HG02981 (cell line): Measurements from ENCODE around the gene PTPN12.
"Not testable (repeated sequence)": the region's sequence is repeated elsewhere in the genome, so short reads cannot be mapped to it uniquely, and the experiment has no call there.

Experiments used
- ATAC-seq: cut with Tn5 transposase; IDR thresholded peaks from one replicate; pipeline ENCODE4 v1.9.1; 2021; ENCODE audit warnings: mild to moderate bottlenecking, moderate library complexity; ENCODE audit not compliant: unreplicated experiment

Gene PTPN12

DNA sequence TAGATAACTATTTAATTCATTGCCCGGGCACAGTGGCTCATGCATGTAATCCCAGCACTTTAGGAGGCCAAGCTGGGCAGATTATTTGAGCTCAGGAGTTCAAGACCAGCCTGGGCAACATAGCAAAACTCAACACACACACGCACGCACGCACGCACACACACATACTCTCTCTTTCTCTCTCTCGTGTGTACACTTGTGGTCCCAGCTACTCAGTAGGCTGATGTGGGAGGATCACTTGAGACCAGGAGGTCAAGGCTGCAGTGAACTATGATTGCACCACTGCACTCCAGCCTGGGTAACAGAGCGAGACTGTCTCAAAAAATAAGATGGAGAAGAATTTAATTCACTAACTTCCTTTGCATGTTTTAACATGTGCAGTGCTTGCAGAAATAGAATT lies 38.1 kb downstream of the PTPN12 start:
- ATAC-seq: no peak

DNA sequence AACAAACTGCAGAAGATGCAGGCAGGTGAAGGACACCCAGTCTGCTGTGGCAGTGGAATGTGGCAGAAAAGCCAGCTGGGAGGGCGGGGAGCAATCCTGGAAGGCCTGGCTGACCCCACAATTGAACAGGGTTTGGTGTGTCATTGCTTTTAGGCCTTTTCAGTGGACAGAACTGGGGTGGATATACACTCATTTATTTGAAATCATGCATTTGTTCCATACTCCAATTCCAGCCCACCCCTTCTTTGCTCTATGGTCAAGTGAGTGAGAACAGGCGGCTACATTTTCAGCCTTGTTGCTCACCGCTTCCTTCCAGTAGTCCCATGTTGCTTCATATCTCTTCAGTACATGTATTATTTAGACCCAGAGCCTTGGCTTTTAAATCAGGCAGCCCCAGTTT lies 39.8 kb downstream of the PTPN12 start:
- no peak for ATAC-seq

DNA sequence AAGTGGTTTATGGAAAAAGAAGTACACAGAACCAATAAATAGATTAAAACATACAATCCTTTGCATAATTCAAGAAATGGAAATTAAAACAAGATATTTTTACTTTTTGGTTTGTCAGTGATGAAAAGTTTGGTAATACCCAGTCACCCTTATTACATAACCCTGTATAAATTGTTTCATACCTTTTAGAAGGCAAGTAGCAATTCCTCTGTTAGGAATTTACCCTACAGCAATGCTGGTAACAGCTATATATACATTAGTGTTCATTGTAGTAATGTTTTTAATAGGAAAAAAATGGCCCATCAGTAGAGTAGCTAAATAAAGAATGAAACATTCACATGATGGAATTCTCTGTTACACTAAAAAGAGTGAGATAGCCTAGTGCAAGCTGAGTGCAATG lies 42.7 kb downstream of the PTPN12 start:
- no peak for ATAC-seq

DNA sequence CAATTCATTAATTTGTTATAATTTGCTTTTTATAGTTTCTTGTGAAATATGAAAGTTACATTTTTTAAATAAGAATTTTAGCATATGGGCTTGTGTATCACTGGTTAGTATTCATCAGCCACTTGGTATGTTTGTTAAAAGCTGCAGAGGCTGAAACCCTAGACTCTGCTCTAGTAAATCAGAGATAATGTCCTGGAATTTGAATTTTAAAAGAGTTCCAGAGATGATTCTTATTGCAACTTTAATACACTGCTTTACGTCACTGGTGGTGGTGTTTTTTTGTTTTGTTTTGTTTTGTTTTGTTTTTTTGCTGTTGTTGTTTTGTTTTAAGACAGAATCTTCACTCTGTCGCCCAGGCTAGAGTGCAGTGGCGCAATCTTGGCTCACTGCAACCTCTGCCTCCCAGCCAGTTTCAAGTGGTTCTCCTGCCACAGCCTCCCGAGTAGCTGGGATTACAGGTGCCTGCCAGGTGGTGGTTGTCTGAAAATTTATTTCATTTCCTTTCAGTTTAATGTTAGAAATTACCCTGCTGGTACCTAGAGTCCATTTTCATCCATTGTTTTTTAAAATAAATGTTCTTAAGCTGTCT lies 43.8 kb downstream of the PTPN12 start:
- no peak for ATAC-seq

DNA sequence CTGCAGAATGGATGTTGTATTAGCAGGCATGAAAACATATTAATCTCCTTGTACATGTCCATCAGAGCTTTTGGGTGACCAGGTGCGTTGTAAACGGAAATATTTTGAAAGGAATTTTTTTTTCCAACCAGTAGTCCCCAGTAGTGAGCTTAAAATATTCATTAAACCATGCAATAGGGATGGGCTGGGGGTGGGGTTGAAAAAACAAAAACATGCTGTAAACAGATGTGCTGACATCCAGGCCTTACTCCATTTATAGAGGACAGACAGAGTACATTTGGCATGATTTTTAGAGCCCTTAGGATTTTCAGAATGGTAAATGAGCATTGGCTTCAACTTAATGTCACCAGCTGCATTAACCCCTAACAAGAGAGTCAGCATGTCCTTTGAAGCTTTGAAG lies 50.2 kb downstream of the PTPN12 start:
- no peak for ATAC-seq

DNA sequence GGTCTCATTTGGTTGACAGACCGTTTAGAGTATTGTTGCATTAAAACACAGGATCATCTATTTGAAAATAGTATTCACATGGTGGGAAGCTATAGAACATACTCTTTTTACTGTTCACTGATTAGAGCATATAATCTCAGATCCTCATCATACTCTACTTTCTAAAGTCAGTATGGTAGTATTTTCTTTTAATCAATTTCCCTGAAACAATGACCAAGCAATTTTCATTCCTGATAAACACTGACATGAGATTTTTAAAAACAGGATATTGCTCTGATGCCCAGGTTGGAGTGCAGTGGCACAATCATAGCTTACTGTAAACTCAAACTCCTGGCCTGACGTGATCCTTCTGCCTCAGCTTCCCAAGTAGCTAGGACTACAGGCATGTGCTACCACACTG lies 63.9 kb downstream of the PTPN12 start:
- no peak for ATAC-seq

DNA sequence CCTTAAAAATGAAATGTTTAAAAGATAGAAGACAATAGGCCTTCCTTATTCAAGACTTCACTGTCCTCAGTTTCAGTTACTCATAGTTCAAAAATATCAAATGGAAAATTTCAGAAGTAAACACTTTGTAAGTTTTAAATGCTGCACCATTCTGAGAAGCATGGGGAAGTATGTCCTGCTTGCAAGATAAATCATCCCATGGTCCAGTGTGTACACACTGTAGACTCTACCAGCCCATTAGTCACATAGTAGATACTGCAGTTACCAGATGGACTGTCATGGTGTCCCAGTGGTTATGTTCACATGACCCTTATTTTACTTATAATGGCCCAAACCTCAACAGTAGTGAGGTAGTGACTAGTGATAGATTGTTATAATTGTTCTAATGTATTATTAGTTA lies 69.5 kb downstream of the PTPN12 start:
- no peak for ATAC-seq

DNA sequence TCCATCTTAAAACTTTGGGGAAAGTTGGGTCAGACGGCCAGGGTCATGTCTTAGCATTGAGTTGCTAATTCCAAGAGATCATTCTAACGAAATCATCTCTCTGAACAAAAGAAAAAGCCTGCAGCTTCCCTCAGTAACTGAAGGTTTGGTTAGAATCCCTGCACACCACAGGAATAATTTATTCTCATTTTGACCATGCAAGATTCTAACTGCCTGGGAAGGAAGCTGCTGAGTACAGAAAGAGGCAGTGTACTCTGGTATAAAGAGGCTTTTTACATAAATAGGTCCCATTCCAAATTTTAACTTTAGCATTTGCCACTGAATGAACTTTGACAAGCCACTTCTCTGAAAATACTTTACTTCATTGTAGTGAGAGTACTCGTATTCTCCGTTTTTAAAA lies 82.2 kb downstream of the PTPN12 start:
- no peak for ATAC-seq

DNA sequence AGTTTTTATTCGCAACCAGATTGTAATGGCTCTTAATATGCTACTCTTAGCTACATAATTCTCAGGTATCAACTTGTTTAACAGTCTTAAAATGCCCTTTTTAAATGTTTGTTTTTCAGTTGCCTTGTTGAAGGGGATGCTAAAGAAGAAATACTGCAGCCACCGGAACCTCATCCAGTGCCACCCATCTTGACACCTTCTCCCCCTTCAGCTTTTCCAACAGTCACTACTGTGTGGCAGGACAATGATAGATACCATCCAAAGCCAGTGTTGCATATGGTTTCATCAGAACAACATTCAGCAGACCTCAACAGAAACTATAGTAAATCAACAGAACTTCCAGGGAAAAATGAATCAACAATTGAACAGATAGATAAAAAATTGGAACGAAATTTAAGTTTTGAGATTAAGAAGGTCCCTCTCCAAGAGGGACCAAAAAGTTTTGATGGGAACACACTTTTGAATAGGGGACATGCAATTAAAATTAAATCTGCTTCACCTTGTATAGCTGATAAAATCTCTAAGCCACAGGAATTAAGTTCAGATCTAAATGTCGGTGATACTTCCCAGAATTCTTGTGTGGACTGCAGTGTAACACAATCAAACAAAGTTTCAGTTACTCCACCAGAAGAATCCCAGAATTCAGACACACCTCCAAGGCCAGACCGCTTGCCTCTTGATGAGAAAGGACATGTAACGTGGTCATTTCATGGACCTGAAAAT lies 89.7 kb downstream of the PTPN12 start:
- ATAC-seq: no peak

DNA sequence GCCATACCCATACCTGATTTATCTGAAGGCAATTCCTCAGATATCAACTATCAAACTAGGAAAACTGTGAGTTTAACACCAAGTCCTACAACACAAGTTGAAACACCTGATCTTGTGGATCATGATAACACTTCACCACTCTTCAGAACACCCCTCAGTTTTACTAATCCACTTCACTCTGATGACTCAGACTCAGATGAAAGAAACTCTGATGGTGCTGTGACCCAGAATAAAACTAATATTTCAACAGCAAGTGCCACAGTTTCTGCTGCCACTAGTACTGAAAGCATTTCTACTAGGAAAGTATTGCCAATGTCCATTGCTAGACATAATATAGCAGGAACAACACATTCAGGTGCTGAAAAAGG lies 90.2 kb downstream of the PTPN12 start:
- no peak for ATAC-seq

DNA sequence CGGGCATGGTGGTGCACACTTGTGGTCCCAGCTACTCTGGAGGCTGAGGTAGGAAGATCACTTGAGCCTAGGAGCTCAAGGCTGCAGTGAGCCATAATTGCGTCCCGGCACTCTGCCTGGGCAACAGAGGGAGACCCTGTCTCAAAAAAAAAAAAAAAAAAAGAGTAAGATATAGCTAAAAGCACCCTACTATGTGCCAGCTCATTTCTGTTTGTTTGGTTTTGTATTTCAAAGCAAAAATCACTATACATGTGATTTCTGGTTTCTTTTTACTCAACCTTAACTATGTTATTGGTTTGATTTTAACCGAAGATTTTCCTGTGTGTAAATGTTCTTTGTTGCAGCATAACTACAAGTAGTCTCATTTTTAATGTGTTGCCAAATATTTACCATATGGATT lies 92.7 kb downstream of the PTPN12 start:
- no peak for ATAC-seq

DNA sequence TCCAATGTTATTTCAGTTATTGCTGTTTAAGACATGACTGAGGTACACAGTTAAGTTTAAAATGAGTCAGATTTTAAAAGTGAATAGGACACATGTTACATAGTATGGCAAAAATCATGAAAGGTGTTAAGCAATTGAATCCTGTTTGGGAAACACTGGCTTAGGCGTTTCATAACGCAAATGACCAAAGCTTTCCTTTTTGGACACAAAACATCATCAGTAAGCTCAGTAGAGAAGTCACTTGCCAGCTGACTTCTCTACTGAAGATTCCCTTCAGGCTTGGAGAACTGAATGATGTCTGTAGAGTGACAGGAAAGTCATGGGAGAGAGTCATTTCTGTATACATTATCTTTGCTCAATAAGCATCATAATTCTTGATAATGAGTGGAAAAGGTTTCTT lies 94.7 kb downstream of the PTPN12 start:
- ATAC-seq: no peak

DNA sequence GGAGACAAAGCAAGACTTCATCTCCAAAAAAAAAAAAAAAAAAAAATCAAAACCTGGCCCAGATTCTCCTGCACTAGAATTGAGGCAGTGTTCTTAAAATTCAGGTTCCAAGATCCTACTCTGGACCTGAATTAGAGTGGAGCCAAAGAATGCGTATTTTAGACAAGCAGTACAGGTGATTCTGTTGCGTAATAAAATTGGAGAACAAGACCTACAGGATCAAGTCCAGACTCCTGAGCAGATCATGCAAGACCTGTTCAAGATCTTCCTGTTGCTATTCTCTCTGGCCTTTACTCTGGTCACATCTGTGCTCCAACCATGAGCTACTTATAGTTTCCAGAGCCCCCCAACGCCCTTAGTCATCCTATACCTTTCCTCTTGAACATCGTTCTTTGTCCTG lies 107.7 kb downstream of the PTPN12 start:
- no peak for ATAC-seq

DNA sequence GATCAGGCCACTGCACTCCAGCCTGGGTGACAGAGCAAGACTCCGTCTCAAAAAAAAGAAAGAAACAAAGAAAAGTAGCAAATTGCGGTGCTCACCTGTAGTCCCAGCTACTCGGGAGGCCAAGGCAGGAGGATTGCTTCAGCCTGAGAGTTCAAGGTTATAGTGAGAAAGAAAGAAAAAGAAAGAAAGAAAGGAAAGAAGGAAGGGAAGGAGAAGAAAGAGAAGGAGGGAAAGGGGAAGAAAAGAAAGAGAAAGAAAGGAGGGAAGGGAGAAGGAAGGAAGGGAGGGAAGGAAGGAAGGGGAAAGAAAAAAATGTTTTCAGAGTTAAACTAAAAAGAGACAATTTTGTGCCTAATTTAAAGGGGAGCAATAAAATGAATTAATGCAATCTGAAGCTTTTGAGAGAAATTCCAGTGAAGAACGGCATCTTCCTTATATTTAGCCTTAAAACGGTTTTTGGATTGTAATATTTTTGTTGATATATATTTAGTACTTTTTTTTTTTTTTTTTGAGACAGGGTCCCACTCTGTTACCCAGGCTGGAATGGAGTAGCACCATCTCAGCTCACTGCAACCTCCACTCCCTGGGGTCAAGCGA lies 111.7 kb downstream of the PTPN12 start:
- no peak for ATAC-seq

DNA sequence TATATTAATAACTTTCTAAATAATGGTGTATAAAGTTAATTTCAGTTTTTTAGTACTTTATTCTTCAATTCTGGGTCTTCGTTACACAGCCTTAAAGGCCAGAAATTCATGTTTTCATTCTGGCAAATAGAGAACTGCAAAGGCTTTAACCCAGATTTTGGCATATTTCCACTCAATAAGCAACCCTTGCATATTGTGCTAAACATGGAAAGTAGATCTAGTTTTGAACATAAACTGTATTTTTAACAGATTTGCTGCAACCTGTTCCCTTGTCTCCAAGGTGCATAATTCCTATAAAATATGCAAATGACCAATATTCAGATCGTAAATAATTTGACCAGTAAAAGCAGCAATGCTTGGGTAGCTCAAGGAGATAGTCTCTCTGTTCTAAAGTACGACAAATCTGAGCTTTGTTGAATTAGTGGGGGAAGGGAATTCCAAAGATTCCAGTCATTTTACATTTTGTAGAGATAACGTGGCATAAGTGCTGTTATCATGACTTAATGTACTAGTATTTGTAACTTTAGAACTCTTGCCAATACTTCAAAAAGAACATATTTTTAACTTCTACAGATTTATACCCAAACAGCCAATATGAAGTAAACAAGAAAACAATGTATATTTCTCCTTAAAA lies 112.7 kb downstream of the PTPN12 start:
- ATAC-seq: no peak

DNA sequence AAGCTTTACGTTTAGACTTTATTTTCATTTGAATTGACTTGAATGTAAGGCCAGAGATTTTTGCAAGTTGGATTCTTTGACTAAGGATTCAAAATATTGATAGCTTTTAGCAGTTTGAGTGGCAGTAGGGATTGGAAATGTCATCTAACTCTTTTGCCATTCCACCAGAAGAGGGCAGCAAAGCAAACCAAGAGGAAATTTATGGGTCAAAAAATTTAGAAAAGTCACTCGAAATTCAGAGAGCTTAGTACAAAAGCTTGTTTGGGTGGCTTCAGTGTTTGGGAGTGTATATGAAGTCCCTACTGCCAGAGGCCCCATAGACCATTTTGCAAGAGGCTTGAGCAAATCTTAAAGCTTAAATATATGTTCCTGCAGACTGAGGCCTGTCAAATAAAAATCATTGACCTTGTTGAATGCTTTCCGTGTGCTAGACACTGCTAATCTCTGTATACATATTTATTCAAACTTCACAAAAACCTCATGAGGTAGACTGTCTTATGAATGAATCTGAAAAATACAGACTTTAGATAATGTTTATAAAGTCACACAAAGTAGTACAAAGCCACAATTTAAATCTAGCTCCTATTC lies 114.6 kb downstream of the PTPN12 start:
- no peak for ATAC-seq

DNA sequence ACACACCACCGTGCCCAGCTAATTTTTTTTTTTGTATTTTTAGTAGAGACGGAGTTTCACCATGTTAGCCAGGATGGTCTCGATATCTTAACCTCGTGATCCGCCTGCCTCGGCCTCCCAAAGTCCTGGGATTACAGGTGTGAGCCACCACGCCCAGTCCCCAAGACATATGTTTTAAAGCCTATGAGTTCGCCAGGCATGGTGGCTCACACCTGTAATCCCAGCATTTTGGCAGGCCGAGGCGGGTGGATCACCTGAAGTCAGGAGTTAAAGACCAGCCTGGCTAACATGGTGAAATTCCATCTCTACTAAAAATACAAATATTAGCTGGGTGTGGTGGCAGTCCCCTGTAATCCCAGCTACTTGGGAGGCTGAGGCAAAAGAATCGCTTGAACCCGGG lies 115.7 kb downstream of the PTPN12 start:
- not testable (repeated sequence) for ATAC-seq

DNA sequence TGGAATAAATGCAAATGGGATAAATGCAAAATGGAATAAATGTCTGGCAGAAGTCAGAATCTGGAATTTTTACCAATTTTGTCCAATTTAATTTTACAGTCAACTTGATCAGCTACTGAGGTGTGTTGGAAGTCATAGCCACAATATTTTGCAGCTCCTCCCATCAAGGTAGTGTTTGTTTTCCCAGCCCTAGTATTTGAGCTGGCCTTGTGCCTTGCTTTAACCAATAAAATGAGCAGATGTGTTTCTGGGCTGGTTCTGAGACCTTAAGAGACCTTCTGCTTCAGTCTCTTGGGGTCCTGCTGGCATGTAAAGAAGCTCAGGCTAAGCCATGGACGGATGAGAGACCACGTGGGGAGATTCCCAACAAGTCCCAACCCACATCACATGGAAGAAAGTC lies 116.5 kb downstream of the PTPN12 start:
- ATAC-seq: no peak

DNA sequence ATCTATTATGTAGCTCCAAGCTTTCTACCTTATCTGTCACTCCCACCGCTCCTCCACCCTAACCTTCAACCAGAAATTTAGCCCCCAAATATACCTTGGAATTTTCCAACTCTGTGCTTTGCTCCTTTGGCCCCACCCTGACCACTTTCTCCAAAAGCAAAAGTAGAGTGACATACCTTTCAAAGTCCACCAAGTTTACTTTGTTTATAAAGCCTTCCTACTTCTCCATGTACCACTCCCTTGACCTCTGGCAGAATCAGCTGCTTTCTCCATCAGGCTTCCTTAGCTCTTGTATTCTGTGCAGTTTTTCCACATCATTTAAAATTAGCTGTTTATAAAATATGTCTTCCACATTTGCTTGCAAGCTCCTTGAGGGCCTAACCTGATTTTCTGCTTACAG lies 118.3 kb downstream of the PTPN12 start:
- no peak for ATAC-seq

DNA sequence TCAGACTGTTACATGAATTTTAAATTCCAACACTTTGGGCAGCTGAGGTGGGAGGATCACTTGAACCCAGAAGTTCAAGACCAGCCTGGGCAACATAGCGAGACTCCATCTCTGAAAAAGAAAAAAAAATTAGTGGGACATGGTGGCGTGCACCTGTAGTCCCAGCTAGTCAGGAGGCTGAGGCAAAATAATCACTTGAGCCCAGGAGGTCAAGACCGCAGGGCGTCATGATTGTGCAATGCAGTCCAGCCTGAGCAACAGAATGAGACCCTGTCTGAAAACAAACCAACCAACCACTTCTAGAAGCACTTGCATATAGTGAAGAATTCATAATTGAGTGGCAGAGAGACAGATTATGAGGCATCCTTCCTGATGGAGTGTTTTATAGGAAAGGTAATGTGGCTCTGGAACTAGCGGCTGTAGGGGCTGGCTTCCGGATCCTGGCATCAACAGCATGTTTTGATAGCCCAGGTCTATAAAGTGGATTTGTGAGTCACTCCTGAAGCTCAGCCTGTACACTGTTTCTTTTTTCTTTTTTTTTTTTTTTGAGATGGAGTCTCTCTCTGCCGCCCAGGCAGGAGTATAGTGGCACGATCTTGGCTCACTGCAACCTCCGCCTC lies 118.9 kb downstream of the PTPN12 start:
- no peak for ATAC-seq

DNA sequence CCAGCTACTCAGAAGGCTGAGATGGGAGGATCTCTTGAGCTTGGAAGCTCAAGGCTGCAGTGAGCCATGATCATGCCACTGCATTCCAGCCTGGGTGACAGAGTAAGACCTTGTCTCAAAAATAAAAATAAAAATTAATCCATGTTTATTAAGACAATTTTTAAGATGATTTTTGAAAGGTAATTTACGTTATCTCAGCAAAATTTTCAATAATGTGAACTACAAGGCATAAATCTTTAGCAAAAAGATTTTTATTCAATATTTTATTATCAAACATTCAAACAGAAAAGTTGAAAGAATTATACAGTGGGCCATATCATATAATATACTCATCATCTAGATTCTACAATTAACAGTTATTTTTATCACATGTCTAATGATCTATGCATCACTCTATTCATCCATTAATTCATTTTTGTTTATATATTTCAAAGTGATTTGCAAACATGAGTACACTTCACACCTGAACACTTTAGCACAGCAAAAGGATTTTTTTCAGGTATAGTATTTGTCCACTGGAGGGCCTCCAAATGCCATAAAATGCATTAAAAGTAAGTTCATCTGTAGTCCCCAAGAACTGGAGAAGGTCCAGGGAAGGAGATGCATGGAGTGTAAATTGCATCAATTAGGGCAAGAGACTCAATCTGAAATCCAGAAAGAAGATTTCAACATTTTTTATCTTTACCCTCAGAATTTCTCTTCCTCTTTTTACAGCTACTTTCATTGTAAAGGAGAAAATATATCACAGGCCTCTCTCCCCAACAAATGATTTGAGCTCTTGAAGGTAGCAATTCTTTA lies 120.5 kb downstream of the PTPN12 start:
- no peak for ATAC-seq
